ENCODE data around the gene A3GALT2.

- TF ChIP-seq CTCF (conservative IDR thresholded peaks at IDR 0.05; ENCODE audit: low read length), result no peak
- TF ChIP-seq EZH2phosphoT487 (IDR thresholded peaks at IDR 0.05; ENCODE audit: borderline replicate concordance), result no peak
These were observed 40.8 kb upstream of the A3GALT2 start for GRCh38 chr1:33361532-33362235.
